Activated naive CD8-positive, alpha-beta T cell treated with anti-CD3 and anti-CD28 coated beads, Interleukin-2, amount 50 U/mL, for 24 hours (primary cell): Measurements from ENCODE around the gene C1orf94.

Source experiments
- ATAC-seq: fragments of 150-1000 bp; cut with Tn5 transposase; one replicate; pipeline ENCODE4 v1.10.0; 2021
- DNase-seq: peaks from one replicate; pipeline ENCODE4 v3.0.0; 2021
- H3K27ac Mint-ChIP-seq: one replicate; pipeline ENCODE4 v1.8.0; 2021; ENCODE audit warnings: mild to moderate bottlenecking, mixed read lengths
- H3K27me3 Mint-ChIP-seq: one replicate; pipeline ENCODE4 v1.8.0; 2021; ENCODE audit warnings: mixed read lengths
- H3K36me3 Mint-ChIP-seq: one replicate; pipeline ENCODE4 v1.8.0; 2021; ENCODE audit warnings: low read depth, mixed read lengths
- H3K4me1 Mint-ChIP-seq: one replicate; pipeline ENCODE4 v1.8.0; 2021; ENCODE audit warnings: mixed read lengths
- H3K4me3 Mint-ChIP-seq: one replicate; pipeline ENCODE4 v1.8.0; 2021; ENCODE audit warnings: mild to moderate bottlenecking, moderate library complexity, mixed read lengths
- H3K9me3 Mint-ChIP-seq: one replicate; pipeline ENCODE4 v1.8.0; 2021; ENCODE audit warnings: mixed read lengths

Gene C1orf94

GRCh38 chr1:34186741-34187494 lies 10.2 kb downstream of the C1orf94 start:
- H3K36me3 Mint-ChIP-seq, result peaks cover 2% of the 10 kb centered on the region
- H3K4me3 Mint-ChIP-seq, result no peak overlapping the region
- ATAC-seq, result no peak
- H3K27me3 Mint-ChIP-seq, result peaks cover 35% of the 10 kb centered on the region
- peaks cover 7% of the 10 kb centered on the region for H3K9me3 Mint-ChIP-seq
- no peak for DNase-seq
- no peaks in the 10 kb centered on the region for H3K4me1 Mint-ChIP-seq
- no peak overlapping the region for H3K27ac Mint-ChIP-seq

- Mint-ChIP-seq H3K4me3 (no peak overlapping the region), H3K36me3 (peaks cover 2% of the 10 kb centered on the region), H3K4me1 (no peaks in the 10 kb centered on the region), H3K9me3 (peaks cover 7% of the 10 kb centered on the region), H3K27ac (no peak overlapping the region), H3K27me3 (peaks cover 34% of the 10 kb centered on the region)
- ATAC-seq, result peak; percentile 36
- DNase-seq, result no peak
Observed at GRCh38 chr1:34188418-34188817, 11.7 kb downstream of the C1orf94 start.

GRCh38 chr1:34188985-34189384 lies 12.3 kb downstream of the C1orf94 start:
- peaks cover 34% of the 10 kb centered on the region for H3K27me3 Mint-ChIP-seq
- H3K4me3 Mint-ChIP-seq, result no peak overlapping the region
- H3K9me3 Mint-ChIP-seq, result peaks cover 7% of the 10 kb centered on the region
- no peak for DNase-seq
- no peaks in the 10 kb centered on the region for H3K4me1 Mint-ChIP-seq
- H3K36me3 Mint-ChIP-seq, result peaks cover 2% of the 10 kb centered on the region
- no peak overlapping the region for H3K27ac Mint-ChIP-seq
- ATAC-seq, result no peak

- H3K36me3 Mint-ChIP-seq, result peaks cover 2% of the 10 kb centered on the region
- ATAC-seq (no peak), DNase-seq (no peak)
- H3K9me3 Mint-ChIP-seq, result peaks cover 7% of the 10 kb centered on the region
- H3K27me3 Mint-ChIP-seq, result peaks cover 31% of the 10 kb centered on the region
- no peak overlapping the region for H3K4me3 Mint-ChIP-seq
- H3K4me1 Mint-ChIP-seq, result no peaks in the 10 kb centered on the region
- H3K27ac Mint-ChIP-seq, result no peak overlapping the region
Observed at GRCh38 chr1:34190692-34191091, 14.0 kb downstream of the C1orf94 start.

GRCh38 chr1:34192621-34193020 lies 15.9 kb downstream of the C1orf94 start:
- peaks cover 2% of the 10 kb centered on the region for H3K36me3 Mint-ChIP-seq
- H3K9me3 Mint-ChIP-seq, result peaks cover 7% of the 10 kb centered on the region
- ATAC-seq (no peak), DNase-seq (no peak)
- peaks cover 22% of the 10 kb centered on the region for H3K27me3 Mint-ChIP-seq
- no peak overlapping the region for H3K4me3 Mint-ChIP-seq
- H3K4me1 Mint-ChIP-seq, result no peaks in the 10 kb centered on the region
- H3K27ac Mint-ChIP-seq, result no peak overlapping the region

- H3K27ac Mint-ChIP-seq, result no peak overlapping the region
- H3K27me3 Mint-ChIP-seq, result peaks cover 4% of the 10 kb centered on the region
- H3K9me3 Mint-ChIP-seq, result no peaks in the 10 kb centered on the region
- DNase-seq, result no peak
- H3K36me3 Mint-ChIP-seq, result no peaks in the 10 kb centered on the region
- H3K4me1 Mint-ChIP-seq, result no peaks in the 10 kb centered on the region
- H3K4me3 Mint-ChIP-seq, result no peak overlapping the region
- peak; percentile 70 for ATAC-seq
Observed at GRCh38 chr1:34199927-34200326, 23.2 kb downstream of the C1orf94 start.

- H3K36me3 Mint-ChIP-seq, result no peaks in the 10 kb centered on the region
- H3K9me3 Mint-ChIP-seq, result no peaks in the 10 kb centered on the region
- DNase-seq, result no peak
- H3K4me3 Mint-ChIP-seq, result no peak overlapping the region
- ATAC-seq, result no peak
- H3K27ac Mint-ChIP-seq, result no peak overlapping the region
- no peaks in the 10 kb centered on the region for H3K4me1 Mint-ChIP-seq
- H3K27me3 Mint-ChIP-seq, result peaks cover 2% of the 10 kb centered on the region
Observed at GRCh38 chr1:34212673-34213072, 36.0 kb downstream of the C1orf94 start.

- DNase-seq, result no peak
- no peak overlapping the region for H3K4me3 Mint-ChIP-seq
- ATAC-seq, result no peak
- no peak overlapping the region for H3K27ac Mint-ChIP-seq
- H3K4me1 Mint-ChIP-seq, result no peaks in the 10 kb centered on the region
- no peaks in the 10 kb centered on the region for H3K36me3 Mint-ChIP-seq
- H3K27me3 Mint-ChIP-seq, result peaks cover 5% of the 10 kb centered on the region
- H3K9me3 Mint-ChIP-seq, result no peaks in the 10 kb centered on the region
Observed at GRCh38 chr1:34213956-34214355, 37.2 kb downstream of the C1orf94 start.

- Mint-ChIP-seq H3K36me3 (no peaks in the 10 kb centered on the region), H3K9me3 (no peaks in the 10 kb centered on the region), H3K27ac (no peak overlapping the region), H3K27me3 (peaks cover 7% of the 10 kb centered on the region), H3K4me1 (no peaks in the 10 kb centered on the region), H3K4me3 (no peak overlapping the region)
- no peak for ATAC-seq
- no peak for DNase-seq
Observed at GRCh38 chr1:34231441-34231840, 54.7 kb downstream of the C1orf94 start.

GRCh38 chr1:34235594-34235993 lies 58.9 kb downstream of the C1orf94 start:
- ATAC-seq (no peak), DNase-seq (no peak)
- Mint-ChIP-seq H3K4me3 (no peak overlapping the region), H3K4me1 (no peaks in the 10 kb centered on the region), H3K36me3 (no peaks in the 10 kb centered on the region), H3K9me3 (peaks cover 6% of the 10 kb centered on the region), H3K27ac (no peak overlapping the region), H3K27me3 (peaks cover 3% of the 10 kb centered on the region)

- Mint-ChIP-seq H3K4me1 (no peaks in the 10 kb centered on the region), H3K27ac (no peak overlapping the region), H3K36me3 (no peaks in the 10 kb centered on the region), H3K27me3 (peaks cover 3% of the 10 kb centered on the region), H3K9me3 (peaks cover 6% of the 10 kb centered on the region), H3K4me3 (no peak overlapping the region)
- ATAC-seq (no peak), DNase-seq (no peak)
Observed at GRCh38 chr1:34236089-34236488, 59.4 kb downstream of the C1orf94 start.

- Mint-ChIP-seq H3K27ac (no peak overlapping the region), H3K36me3 (no peaks in the 10 kb centered on the region), H3K9me3 (peaks cover 6% of the 10 kb centered on the region), H3K4me1 (no peaks in the 10 kb centered on the region), H3K27me3 (peaks cover 2% of the 10 kb centered on the region), H3K4me3 (no peak overlapping the region)
- ATAC-seq (no peak), DNase-seq (no peak)
Observed at GRCh38 chr1:34237151-34237815, 60.6 kb downstream of the C1orf94 start.

- no peak for DNase-seq
- Mint-ChIP-seq H3K4me3 (no peak overlapping the region), H3K4me1 (no peaks in the 10 kb centered on the region), H3K27me3 (peaks cover 35% of the 10 kb centered on the region), H3K27ac (no peak overlapping the region), H3K36me3 (no peaks in the 10 kb centered on the region), H3K9me3 (no peaks in the 10 kb centered on the region)
- no peak for ATAC-seq
Observed at GRCh38 chr1:34245967-34246366, 69.3 kb downstream of the C1orf94 start.

GRCh38 chr1:34250342-34250741 lies 73.6 kb downstream of the C1orf94 start:
- Mint-ChIP-seq H3K4me1 (no peaks in the 10 kb centered on the region), H3K36me3 (no peaks in the 10 kb centered on the region), H3K9me3 (no peaks in the 10 kb centered on the region), H3K4me3 (no peak overlapping the region), H3K27me3 (peaks cover 31% of the 10 kb centered on the region), H3K27ac (no peak overlapping the region)
- ATAC-seq, result no peak
- no peak for DNase-seq

- no peak for DNase-seq
- peaks cover 13% of the 10 kb centered on the region for H3K27me3 Mint-ChIP-seq
- no peaks in the 10 kb centered on the region for H3K9me3 Mint-ChIP-seq
- no peaks in the 10 kb centered on the region for H3K36me3 Mint-ChIP-seq
- no peaks in the 10 kb centered on the region for H3K4me1 Mint-ChIP-seq
- no peak for ATAC-seq
- no peak overlapping the region for H3K27ac Mint-ChIP-seq
- H3K4me3 Mint-ChIP-seq, result no peak overlapping the region
Observed at GRCh38 chr1:34262023-34262853, 85.5 kb downstream of the C1orf94 start.
